ENCODE measurements around the gene SLC9A3.

The SLC9A3 gene

DNA sequence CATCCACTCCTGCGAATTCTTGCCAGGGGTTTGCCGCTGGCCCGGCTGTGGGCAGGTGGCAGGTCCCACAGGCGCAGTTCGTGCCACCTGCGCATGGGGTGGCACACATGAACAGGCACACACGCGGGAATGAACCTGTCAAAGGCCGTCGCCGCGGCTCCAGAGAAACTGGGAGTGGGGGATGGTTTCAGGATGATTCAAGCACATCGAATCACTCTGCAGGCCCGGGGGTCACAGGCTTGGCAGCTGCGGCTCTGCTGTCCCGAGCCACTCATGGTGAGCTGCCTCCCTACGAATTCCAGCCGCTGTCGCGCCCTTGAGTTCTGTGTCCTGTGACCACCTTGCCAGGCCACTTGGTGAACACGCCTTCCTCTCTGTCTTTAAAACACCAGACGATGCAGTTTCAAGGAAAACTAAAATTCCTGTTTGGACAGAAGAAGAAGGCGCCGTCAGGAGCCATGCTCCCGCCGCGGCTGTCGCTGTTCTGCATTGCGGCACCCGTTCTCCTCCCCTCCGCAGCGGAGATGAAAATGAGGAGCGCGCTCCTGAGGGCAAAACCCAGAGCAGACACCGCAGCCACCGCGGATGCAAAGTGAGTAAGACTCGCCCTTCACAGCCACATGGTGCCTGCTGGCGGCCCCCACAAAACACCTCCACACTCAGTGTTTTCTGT, 96.7 kb downstream of the SLC9A3 start:
- no peak for FAIRE-seq

DNA sequence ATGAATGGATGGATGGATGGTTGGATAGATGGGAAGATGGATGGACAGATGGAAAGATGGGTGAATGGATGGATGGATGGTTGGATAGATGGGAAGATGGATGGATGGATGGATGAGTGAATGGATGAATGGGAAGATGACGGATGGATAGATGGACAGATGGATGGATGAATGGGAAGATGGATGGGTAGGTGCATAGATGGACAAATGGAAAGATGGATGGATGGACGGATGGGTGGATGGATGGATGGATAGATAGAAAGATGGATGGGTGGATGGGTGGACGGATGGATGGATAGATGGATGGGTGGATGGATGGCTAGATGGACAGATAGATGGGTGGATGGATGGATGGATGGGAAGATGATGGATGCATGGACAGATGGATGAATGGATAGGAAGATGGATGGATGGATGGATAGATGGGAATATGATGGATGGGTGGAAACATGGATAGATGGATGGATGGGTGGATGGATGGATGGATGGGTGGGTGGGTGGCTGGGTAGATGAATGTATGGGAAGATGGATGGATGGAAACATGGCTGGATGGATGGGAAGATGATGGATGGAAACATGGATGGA, 97.8 kb downstream of the SLC9A3 start:
- no peak for FAIRE-seq

DNA sequence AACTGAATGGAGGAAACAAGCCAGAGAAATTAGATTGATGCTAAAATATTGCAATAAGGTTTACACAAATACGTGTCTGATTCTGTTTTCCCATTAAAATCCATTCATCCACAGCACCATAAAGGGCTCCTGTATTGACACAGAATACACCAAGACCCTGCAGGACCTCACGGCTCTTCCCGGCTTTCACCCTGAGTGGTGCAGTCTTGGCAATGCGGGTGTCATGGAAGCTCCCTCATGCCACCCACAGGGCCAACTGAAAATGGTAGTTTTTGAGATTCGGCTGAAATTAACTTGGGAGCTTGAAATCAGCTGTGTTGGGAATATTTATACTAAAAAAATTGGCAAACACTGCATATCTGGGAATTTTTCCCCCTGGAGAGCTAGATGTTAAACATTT, 98.5 kb downstream of the SLC9A3 start:
- FAIRE-seq, result no peak

DNA sequence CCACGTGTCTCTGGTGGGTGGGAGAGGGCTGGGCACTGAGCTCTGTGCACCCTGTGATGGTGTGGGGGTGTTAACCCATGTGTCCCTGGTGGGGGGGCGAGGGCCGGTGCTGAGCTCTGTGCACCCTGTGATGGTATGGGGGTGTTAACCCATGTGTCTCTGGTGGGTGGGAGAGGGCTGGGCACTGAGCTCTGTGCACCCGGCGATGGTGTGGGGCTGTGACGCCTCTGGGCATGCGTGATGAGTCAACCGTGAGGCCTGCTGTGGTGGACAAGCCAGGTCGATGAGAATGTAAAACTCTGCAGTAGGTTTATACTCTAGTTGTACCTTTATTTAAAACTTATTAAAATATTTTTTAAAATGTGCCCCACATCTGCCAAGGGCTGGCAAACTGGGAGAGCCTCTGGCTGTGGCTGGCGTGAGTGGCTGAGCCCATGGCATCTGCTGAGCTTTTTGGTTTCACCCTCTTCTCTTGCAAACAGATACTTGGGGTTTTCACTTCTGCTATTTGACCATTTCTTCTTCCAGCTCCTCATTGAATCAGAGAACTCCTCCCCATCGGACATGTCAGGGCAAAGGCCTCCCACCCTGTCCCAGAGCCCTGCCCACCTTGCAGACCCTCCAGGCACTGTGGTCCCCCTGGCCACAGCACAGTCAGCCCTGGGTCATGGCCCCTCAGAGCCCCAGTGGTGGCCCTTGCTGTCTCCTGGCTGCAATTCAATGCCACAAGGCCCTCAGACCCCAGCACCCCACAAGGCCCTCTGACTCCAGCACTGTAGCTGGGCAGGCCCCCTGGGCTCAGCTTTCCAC, 99.7 kb downstream of the SLC9A3 start:
- no peak for FAIRE-seq

DNA sequence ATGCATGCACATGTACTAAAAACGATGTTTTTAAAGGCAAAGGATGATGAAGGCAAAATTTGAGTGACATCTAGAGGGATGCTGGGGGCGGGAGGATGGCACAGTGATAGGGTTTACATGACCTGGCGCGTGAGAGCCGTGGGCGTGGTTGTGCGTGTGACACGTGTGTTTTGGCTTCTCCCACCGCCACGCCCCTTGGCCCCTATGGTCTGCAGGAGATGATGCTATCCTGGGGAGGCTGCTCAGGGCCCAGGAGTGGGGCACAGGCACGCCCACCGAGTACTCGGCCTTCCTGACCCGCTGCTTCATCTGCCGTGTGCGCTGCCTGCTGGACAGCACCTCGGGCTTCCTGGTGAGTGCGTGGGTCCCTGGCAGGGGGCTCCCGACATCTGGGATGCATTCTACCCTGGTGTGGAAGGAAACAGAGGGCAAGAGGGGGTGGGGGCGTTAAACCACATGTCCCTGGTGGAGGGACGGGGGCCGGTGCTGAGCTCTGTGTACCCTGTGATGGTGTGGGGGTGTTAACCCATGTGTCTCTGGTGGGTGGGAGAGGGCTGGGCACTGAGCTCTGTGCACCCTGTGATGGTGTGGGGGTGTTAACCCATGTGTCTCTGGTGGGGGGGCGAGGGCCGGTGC, 100.5 kb downstream of the SLC9A3 start:
- no peak for FAIRE-seq

DNA sequence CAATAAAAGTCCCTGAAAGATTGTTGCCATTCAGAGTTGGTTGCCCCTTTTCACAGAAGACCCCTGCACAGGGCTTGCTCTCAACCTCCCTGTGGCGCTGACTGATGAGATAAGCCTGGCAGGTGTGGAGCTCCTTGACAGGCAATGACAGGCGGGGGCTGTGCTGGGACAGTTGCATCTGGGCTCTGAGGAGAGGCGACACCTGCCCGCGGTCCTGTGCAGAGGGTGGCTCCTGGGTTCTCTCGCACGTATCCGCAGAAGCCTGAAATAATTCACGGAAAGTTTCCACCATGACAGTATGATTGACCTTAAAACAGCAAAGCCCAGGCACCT, 101.0 kb downstream of the SLC9A3 start:
- FAIRE-seq, result no peak

DNA sequence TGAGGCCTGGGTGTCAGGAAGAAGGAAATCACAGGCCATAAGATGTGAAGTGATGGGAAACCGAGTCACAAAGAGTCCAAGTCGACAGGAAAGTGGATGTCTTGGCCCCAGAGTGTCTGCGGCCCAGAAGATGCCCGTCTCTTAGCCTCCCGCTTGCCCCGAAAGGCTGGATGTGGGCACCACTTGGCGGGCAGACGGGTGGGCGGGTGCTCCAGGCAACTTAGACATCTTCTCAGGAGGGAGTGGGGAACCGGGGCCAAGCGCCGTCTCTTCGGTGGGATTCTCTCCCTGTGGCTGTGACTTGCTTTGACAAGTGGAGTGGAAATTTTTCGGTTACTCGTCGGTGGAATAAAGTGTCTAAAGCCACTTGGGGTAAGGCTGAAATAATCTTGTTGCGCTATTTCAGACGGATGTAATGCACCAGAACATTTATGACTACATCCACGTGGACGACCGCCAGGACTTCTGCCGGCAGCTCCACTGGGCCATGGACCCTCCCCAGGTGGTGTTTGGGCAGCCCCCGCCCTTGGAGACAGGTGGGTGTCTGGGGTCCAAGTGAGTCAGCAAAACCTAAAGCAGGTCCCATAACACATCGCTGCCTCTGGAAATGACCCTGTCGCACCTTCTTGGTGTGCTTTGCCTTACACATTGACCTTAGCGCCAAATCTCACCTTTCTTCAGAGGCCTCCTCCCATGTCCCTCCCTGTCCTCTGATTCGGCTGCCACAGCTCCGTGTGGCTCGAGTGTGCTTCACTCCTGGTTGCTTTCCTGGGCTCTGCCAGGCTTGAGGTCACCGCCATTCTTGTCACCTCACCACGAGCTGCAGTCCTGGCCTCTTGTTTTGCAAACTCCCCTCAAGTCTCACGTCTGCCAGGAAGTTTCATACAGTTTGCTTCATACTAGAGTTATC, 101.7 kb downstream of the SLC9A3 start:
- FAIRE-seq, result no peak

DNA sequence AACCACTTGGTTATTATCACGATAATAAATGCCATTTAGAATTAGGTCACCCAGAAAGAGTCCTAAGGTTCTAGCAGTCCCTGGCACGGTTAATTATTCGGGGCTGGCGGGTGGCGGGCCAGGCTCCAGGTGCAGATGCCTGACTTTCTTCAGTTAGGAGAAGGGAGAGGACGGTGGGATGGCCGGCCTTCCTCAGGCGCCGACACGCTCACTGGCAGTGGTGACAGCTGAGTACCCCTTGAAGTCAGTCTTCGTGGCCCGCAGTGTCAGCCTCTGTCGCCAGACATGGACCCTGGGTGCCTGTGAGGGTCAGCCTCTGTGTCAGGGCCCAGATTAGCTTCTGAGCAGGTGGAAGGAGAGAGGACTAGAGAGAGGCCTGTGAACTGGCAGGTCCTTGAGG, 102.3 kb downstream of the SLC9A3 start:
- no peak for FAIRE-seq

DNA sequence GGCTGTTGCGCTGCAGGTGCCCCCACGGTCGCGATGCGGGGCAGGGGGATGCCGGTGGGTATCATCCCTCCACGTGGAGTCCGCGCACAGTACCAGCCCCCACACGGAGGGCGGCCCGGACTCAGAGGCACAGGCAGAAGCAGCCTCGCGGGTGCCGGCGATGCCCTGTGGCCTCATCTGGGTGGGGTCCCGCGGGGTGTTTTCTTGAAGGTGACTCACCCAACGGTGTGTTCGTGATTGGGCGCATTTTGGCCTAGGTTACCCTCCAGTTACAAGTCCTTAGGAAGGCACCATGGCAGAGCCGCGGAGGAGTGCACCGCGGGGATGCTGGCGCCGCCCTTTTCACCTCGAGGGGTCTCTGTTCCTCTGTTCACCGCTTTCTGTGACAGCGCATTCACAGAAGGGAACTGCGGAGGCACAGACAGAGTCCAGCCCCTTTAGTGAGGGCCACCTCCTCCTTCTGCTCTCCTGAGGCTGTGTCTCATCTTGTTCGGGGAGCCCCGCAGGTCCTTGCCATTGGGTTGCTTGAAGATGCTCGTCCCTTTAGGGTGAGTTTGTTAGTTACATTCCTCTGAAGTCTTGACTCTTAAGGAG, 102.9 kb downstream of the SLC9A3 start:
- FAIRE-seq, result no peak

DNA sequence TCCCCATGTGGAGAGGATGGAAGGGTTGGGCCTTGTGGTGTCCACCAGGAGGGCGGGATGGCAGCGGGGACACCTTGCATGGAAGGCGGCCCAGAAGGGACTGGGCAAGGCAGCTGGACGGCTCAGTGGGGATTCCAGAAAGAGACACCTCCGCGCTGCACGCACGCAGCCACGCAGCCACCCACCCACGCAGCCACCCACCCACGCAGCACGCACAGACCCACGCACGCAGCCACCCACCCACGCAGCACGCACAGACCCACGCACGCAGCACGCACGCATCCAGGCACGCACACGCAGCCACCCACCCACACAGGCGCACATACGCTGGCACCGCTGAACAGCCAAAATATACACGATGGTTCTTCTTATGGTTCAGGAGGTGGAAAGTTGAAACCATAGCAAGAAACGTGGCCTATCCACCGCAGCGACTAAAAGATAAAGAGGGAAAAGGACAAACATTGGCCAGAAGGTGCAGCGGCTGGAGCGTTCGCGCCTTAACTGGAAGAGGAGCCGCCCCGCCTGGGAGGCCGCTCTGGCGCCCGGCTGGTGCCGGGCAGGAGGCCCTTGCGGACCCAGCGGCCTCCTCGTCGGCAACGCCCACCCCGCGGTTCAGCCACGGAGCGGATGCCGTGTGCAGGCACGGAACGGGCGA, 103.5 kb downstream of the SLC9A3 start:
- no peak for FAIRE-seq
